GM10266 (cell line): ENCODE measurements around the gene C16orf74.
A peak's percentile ranks its signal among the peaks of the same experiment; 100 is the strongest.

Source experiments
- DNase-seq: peaks from one replicate; pipeline ENCODE4 v3.0.0; 2012; ENCODE audit errors: extremely low spot score
- TF ChIP-seq, protein P1 (sequence below): IDR thresholded peaks from 2 replicates; pipeline ENCODE4 v1.5.1; 2012; ENCODE audit warnings: mild to moderate bottlenecking, low read depth; ENCODE audit not compliant: control insufficient read depth, insufficient read depth; ENCODE audit errors: missing control alignments

The C16orf74 gene

GRCh38 chr16:85678821-85679220 is 72.1 kb downstream of the C16orf74 start:
- no peak for DNase-seq
- TF ChIP-seq, protein P1, sequence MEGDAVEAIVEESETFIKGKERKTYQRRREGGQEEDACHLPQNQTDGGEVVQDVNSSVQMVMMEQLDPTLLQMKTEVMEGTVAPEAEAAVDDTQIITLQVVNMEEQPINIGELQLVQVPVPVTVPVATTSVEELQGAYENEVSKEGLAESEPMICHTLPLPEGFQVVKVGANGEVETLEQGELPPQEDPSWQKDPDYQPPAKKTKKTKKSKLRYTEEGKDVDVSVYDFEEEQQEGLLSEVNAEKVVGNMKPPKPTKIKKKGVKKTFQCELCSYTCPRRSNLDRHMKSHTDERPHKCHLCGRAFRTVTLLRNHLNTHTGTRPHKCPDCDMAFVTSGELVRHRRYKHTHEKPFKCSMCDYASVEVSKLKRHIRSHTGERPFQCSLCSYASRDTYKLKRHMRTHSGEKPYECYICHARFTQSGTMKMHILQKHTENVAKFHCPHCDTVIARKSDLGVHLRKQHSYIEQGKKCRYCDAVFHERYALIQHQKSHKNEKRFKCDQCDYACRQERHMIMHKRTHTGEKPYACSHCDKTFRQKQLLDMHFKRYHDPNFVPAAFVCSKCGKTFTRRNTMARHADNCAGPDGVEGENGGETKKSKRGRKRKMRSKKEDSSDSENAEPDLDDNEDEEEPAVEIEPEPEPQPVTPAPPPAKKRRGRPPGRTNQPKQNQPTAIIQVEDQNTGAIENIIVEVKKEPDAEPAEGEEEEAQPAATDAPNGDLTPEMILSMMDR: no peak

DNA sequence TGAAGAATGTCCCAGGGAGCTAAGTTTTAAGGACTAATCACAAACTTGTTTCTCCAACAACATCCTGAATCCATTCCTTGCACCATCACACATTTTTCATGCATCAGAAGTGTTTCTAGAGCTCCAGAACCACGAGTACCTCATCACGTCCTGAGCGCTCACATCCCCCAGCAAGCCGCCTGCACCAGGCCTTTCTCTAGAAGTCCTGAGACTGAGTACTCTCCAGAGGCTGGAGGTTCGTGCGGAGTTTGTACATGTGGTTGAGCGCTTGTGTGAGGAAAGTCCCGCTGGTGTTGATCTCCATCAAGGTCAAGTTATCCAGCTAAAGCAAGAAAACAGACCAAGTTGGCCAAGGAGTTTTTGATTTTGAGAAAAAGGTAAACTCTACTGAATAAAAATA is 72.9 kb downstream of the C16orf74 start:
- no peak for DNase-seq
- TF ChIP-seq, protein P1: no peak

DNA sequence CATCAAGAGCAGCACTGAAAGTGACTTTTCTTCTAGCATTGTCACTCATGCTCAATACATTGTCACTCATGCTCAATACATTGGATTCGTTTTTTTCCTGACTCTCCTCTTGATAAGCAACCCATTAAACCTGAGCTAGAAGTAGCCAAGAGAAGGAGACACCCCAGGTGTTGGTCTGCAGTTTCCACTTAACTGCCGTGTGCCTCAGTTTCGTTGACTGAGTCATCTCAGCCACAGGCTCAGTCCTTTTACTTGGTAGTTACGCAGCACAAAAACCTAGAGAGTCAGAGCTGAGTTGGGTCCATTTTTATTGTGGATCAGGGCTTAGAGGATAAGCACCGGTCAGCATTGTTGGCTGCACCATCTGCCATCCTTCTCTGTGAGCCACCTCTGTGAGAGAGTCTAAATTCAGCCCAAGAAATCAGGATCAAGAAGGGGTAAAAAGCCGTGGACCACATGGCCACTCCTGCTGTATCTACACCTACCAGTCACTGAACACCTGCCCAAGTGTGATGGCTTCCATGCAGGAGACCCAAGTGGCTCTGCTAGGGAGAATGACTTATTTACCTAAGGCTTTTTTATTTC is 73.4 kb downstream of the C16orf74 start:
- no peak for DNase-seq

DNA sequence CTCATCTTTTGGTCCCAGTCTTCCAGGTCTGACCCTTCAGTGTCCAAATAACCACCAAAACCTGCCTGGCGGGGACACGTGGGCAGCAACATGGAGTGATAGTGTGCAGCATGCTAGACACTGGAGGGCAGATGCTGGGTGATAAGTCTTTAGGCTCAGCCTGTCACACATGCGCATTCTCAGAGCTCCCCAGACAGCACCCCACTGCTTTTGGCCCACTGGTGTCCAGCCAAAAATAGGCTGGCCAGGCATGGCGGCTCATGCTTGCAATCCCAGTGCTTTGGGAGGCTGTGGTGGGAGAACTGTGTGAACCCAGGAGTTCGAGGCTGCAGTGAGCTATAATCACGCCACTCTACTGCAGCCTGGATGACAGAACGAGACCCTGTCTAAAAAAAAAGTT is 74.4 kb downstream of the C16orf74 start:
- DNase-seq: no peak
- TF ChIP-seq, protein P1: no peak

More for the DNA sequence above, 73.4 kb downstream of the C16orf74 start:
- TF ChIP-seq, protein P1: no peak

- TF ChIP-seq, protein P1: peak; percentile 32
- no peak for DNase-seq
Observed at GRCh38 chr16:85675251-85675874, 75.5 kb downstream of the C16orf74 start.

DNA sequence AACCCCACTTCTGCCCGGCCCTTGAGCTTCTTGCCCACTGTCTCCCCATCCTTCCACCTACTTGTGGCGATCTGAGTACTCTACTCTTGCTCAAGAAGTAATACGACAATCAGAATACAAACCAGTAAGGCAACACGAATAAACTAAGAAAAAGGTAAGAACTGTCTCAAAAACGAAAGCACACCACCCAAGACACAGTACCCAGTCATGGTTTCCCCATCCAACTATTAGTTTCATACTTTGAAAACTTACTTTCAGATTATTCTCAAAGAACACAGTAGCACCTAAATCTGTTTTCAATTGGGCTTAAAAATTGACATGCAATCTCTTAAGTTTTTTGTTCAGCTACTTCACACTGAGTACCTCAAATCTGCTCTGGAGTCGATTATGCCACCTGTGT is 76.1 kb downstream of the C16orf74 start:
- TF ChIP-seq, protein P1: no peak
- no peak for DNase-seq

GRCh38 chr16:85674418-85674755 is 76.5 kb downstream of the C16orf74 start:
- no peak for DNase-seq
- TF ChIP-seq, protein P1: no peak
